ENCODE data around the gene PLCG1. TPM values are rescaled to one million over a fixed set of nuclear protein-coding genes. Genes with fewer than 3 reads are reported as not detected.
A peak's percentile ranks its signal among the peaks of the same experiment; 100 is the strongest.

The PLCG1 gene
- total RNA-seq, 1 donor from 2014 or later = 320 TPM

- Mint-ChIP-seq H3K36me3 (ENCODE audit: low read depth) (peaks cover 12% of the 10 kb centered on the region), H3K4me3 (no peak overlapping the region), H3K9me3 (no peaks in the 10 kb centered on the region), H3K27me3 (ENCODE audit: low read depth) (no peaks in the 10 kb centered on the region), H3K4me1 (peaks cover 48% of the 10 kb centered on the region), H3K27ac (ENCODE audit: unreplicated experiment) (no peak overlapping the region)
- no peak for TF ChIP-seq CTCF (conservative IDR thresholded peaks at IDR 0.05)
- no peak for DNase-seq (ENCODE audit: low read depth, low spot score)
Observed at GRCh38 chr20:41150664-41151063, 13.3 kb downstream of the PLCG1 start.

GRCh38 chr20:41151134-41151869 lies 14.0 kb downstream of the PLCG1 start:
- Mint-ChIP-seq H3K9me3 (no peaks in the 10 kb centered on the region), H3K27me3 (ENCODE audit: low read depth) (no peaks in the 10 kb centered on the region), H3K4me3 (no peak overlapping the region), H3K27ac (ENCODE audit: unreplicated experiment) (no peak overlapping the region), H3K4me1 (peaks cover 49% of the 10 kb centered on the region), H3K36me3 (ENCODE audit: low read depth) (peaks cover 12% of the 10 kb centered on the region)
- no peak for TF ChIP-seq CTCF (conservative IDR thresholded peaks at IDR 0.05)
- DNase-seq (ENCODE audit: low read depth, low spot score) = no peak

- Mint-ChIP-seq H3K27me3 (ENCODE audit: low read depth) (no peaks in the 10 kb centered on the region), H3K4me1 (peaks cover 46% of the 10 kb centered on the region), H3K27ac (ENCODE audit: unreplicated experiment) (peak overlapping the region; percentile 70), H3K4me3 (no peak overlapping the region), H3K36me3 (ENCODE audit: low read depth) (peaks cover 7% of the 10 kb centered on the region), H3K9me3 (no peaks in the 10 kb centered on the region)
- no peak for DNase-seq (ENCODE audit: low read depth, low spot score)
- TF ChIP-seq CTCF (conservative IDR thresholded peaks at IDR 0.05) = no peak
Observed at GRCh38 chr20:41152108-41152757, 14.9 kb downstream of the PLCG1 start.

GRCh38 chr20:41154436-41155176 lies 17.3 kb downstream of the PLCG1 start:
- H3K27ac Mint-ChIP-seq (ENCODE audit: unreplicated experiment) = peak overlapping the region; percentile 39
- peaks cover 5% of the 10 kb centered on the region for H3K36me3 Mint-ChIP-seq (ENCODE audit: low read depth)
- no peaks in the 10 kb centered on the region for H3K9me3 Mint-ChIP-seq
- H3K4me1 Mint-ChIP-seq = peaks cover 45% of the 10 kb centered on the region
- DNase-seq (ENCODE audit: low read depth, low spot score) = no peak
- no peak overlapping the region for H3K4me3 Mint-ChIP-seq
- no peak for TF ChIP-seq CTCF (conservative IDR thresholded peaks at IDR 0.05)
- no peaks in the 10 kb centered on the region for H3K27me3 Mint-ChIP-seq (ENCODE audit: low read depth)

- peak overlapping the region; percentile 39 for H3K27ac Mint-ChIP-seq (ENCODE audit: unreplicated experiment)
- no peak for DNase-seq (ENCODE audit: low read depth, low spot score)
- no peaks in the 10 kb centered on the region for H3K27me3 Mint-ChIP-seq (ENCODE audit: low read depth)
- peaks cover 45% of the 10 kb centered on the region for H3K4me1 Mint-ChIP-seq
- H3K4me3 Mint-ChIP-seq = no peak overlapping the region
- H3K36me3 Mint-ChIP-seq (ENCODE audit: low read depth) = peaks cover 6% of the 10 kb centered on the region
- TF ChIP-seq CTCF (conservative IDR thresholded peaks at IDR 0.05) = no peak
- no peaks in the 10 kb centered on the region for H3K9me3 Mint-ChIP-seq
Observed at GRCh38 chr20:41155261-41155660, 17.9 kb downstream of the PLCG1 start.
